Activated CD8-positive, alpha-beta T cell treated with anti-CD3 and anti-CD28 coated beads for 36 hours (primary cell): ENCODE data around the gene NTNG1. TPM values are rescaled to one million over a fixed set of nuclear protein-coding genes. Genes with fewer than 3 reads are reported as not detected.
A peak's percentile ranks its signal among the peaks of the same experiment; 100 is the strongest.

Experiments used
- ATAC-seq: fragments of 200-7000 bp; cut with Tn5 transposase; one replicate; pipeline ENCODE4 v1.10.0; 2021; ENCODE audit warnings: mild to moderate bottlenecking, moderate library complexity
- CTCF ChIA-PET: fragments of 350-600 bp; sonication (Branson Sonifier 250); formaldehyde crosslinking; loops from one replicate; lab custom pipeline; 2021; ENCODE audit warnings: antibody characterized with exemption; lab: Charles Lee
- POLR2A ChIA-PET: fragments of 350-600 bp; sonication (Branson Sonifier 250); formaldehyde crosslinking; loops from one replicate; lab custom pipeline; 2021; ENCODE audit warnings: antibody characterized with exemption; lab: Charles Lee
- DNase-seq: peaks from one replicate; pipeline ENCODE4 v3.0.0-alpha.2; 2020
- H3K27ac Mint-ChIP-seq: one replicate; pipeline ENCODE4 v1.8.0; 2021; ENCODE audit warnings: mild to moderate bottlenecking, mixed read lengths
- H3K27me3 Mint-ChIP-seq: one replicate; pipeline ENCODE4 v1.8.0; 2021; ENCODE audit warnings: mixed read lengths
- H3K36me3 Mint-ChIP-seq: one replicate; pipeline ENCODE4 v1.8.0; 2021; ENCODE audit warnings: low read depth, mixed read lengths
- H3K4me1 Mint-ChIP-seq: one replicate; pipeline ENCODE4 v1.8.0; 2021; ENCODE audit warnings: low read depth, mixed read lengths
- H3K4me3 Mint-ChIP-seq: one replicate; pipeline ENCODE4 v1.8.0; 2021; ENCODE audit warnings: mild to moderate bottlenecking, moderate library complexity, mixed read lengths
- H3K9me3 Mint-ChIP-seq: one replicate; pipeline ENCODE4 v1.8.0; 2021; ENCODE audit warnings: mixed read lengths
- intact Hi-C: fragments of 100-400 bp; cut with micrococcal nuclease; formaldehyde crosslinking; loops from one replicate; pipeline ENCODE4 v1.10.0; 2022
- total RNA-seq, 2 experiments: library from RNA; stranded (reverse); gene quantifications; one replicate each; pipeline ENCODE4 v1.2.3, GENCODE V29; 2021
- TF ChIP-seq, protein P1 (sequence below): fragments of 200-600 bp; IDR thresholded peaks from one replicate; pipeline ENCODE4 v1.8.0; 2022; ENCODE audit warnings: antibody characterized with exemption, mild to moderate bottlenecking

NTNG1 gene
- total RNA-seq, 2 experiments from 2014 or later = 0.96 to 1.0 TPM

DNA sequence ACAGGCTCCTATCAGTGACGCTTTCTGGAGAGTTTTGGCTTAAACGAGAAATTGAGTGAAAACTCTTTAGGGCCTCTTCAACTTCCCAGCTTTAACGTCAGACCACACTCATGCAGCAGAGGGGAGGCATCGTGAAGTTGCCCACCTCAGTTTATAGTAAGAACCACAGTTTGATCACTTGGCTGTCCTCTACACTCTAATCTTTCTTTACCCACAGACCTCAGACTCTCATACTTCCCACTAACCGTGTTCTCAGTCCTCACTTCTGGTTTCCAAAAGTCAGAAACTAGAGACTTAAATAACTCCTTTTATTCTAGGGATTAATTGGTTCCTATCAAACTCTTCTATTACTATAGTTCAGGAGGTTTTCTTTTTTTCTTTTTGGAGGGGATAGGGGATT is 302.2 kb downstream of the NTNG1 start:
- H3K9me3 Mint-ChIP-seq = no peaks in the 10 kb centered on the region
- ChIA-PET CTCF (interaction anchor here (1.1 kb wide), 1 partner anchor 86 kb away, joined by 3 read pairs; no protein-coding TSS in a partner anchor), POLR2A (no interaction called here)
- no peak overlapping the region for H3K4me3 Mint-ChIP-seq
- no peaks in the 10 kb centered on the region for H3K36me3 Mint-ChIP-seq
- H3K27me3 Mint-ChIP-seq = peaks cover 6% of the 10 kb centered on the region
- ATAC-seq (peak; percentile 34), DNase-seq (no peak)
- TF ChIP-seq, protein P1, sequence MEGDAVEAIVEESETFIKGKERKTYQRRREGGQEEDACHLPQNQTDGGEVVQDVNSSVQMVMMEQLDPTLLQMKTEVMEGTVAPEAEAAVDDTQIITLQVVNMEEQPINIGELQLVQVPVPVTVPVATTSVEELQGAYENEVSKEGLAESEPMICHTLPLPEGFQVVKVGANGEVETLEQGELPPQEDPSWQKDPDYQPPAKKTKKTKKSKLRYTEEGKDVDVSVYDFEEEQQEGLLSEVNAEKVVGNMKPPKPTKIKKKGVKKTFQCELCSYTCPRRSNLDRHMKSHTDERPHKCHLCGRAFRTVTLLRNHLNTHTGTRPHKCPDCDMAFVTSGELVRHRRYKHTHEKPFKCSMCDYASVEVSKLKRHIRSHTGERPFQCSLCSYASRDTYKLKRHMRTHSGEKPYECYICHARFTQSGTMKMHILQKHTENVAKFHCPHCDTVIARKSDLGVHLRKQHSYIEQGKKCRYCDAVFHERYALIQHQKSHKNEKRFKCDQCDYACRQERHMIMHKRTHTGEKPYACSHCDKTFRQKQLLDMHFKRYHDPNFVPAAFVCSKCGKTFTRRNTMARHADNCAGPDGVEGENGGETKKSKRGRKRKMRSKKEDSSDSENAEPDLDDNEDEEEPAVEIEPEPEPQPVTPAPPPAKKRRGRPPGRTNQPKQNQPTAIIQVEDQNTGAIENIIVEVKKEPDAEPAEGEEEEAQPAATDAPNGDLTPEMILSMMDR = no peak
- no peak overlapping the region for H3K27ac Mint-ChIP-seq
- H3K4me1 Mint-ChIP-seq = peaks cover 9% of the 10 kb centered on the region
- intact Hi-C loops = no loop called here

DNA sequence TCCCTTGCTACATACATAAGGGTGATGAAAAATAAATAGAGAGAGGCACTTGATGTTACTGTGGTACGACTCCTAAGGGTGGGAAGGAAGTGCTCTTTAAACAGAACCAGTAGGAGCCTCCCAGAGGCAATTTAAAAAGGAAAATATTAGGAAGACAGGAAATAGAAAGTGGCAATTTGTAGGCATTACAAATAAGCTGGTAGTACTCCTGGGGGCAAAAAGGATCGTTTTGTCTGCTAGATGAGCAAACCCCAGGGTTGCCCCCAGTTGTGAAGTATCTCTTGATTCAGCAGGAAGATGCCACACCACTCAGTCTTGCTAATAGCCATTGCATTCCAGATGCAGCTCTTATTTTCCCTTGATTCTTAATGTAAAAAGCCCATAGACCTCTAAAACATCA is 303.0 kb downstream of the NTNG1 start:
- no peak overlapping the region for H3K27ac Mint-ChIP-seq
- H3K4me1 Mint-ChIP-seq = peaks cover 9% of the 10 kb centered on the region
- ATAC-seq (no peak), DNase-seq (no peak)
- H3K9me3 Mint-ChIP-seq = no peaks in the 10 kb centered on the region
- CTCF ChIA-PET = interaction anchor here (1.2 to 1.5 kb wide), 3 partner anchors 11 to 85 kb away, joined by 3 to 5 read pairs (median 3); no protein-coding TSS in a partner anchor
- TF ChIP-seq, protein P1 = no peak
- H3K4me3 Mint-ChIP-seq = no peak overlapping the region
- intact Hi-C loops = no loop called here
- H3K27me3 Mint-ChIP-seq = peaks cover 6% of the 10 kb centered on the region
- H3K36me3 Mint-ChIP-seq = no peaks in the 10 kb centered on the region
- POLR2A ChIA-PET = no interaction called here

DNA sequence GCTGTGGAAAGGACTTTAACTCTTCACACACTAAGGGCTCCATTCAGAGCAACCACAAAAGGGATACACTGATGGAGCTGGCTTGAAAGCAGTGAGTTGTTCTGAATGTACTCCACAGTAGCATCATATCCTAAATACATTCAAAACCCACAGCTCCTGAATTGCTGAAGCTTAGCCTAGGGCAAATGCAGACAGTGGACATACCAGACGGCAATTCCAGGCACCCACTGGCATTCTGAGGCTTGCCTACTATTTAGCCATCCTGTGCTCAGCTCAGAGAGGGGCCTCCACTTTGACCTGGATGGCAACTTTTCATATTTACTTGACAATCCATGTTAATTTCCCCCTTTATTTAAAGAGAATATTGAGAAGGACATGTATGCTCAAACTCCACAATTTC is 303.5 kb downstream of the NTNG1 start:
- H3K27ac Mint-ChIP-seq = no peak overlapping the region
- no peak overlapping the region for H3K4me3 Mint-ChIP-seq
- ATAC-seq = no peak
- no peaks in the 10 kb centered on the region for H3K36me3 Mint-ChIP-seq
- POLR2A ChIA-PET = no interaction called here
- CTCF ChIA-PET = interaction anchor here (1.2 to 1.5 kb wide), 3 partner anchors 10 to 85 kb away, joined by 3 to 5 read pairs (median 3); no protein-coding TSS in a partner anchor
- intact Hi-C loops = no loop called here
- peaks cover 6% of the 10 kb centered on the region for H3K27me3 Mint-ChIP-seq
- TF ChIP-seq, protein P1 = no peak
- H3K9me3 Mint-ChIP-seq = no peaks in the 10 kb centered on the region
- H3K4me1 Mint-ChIP-seq = peaks cover 9% of the 10 kb centered on the region
- DNase-seq = no peak

DNA sequence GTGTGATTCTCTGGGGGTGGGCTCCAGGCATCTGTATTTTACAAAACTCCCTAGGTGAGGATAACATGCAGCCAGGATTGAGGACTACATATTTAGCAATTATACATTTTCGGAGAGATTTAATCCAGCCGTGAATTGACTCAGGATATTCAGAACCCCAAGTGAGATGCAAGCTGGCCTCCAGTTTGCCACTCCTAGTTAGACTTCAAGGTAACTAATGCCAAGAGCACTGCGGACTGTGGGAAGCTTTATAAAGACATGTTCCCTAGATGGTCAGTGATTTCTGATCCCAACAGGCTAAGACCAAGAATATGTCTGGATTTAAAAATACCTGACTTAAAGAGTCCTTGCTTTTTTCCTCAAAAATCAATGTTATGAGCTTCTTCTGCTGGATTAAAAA is 308.5 kb downstream of the NTNG1 start:
- ATAC-seq = no peak

More for the DNA sequence above, 308.5 kb downstream of the NTNG1 start:
- ChIA-PET CTCF (no interaction called here), POLR2A (no interaction called here)
- intact Hi-C loops = no loop called here
- TF ChIP-seq, protein P1 = no peak
- Mint-ChIP-seq H3K27ac (no peak overlapping the region), H3K36me3 (no peaks in the 10 kb centered on the region), H3K4me1 (no peaks in the 10 kb centered on the region), H3K9me3 (no peaks in the 10 kb centered on the region), H3K4me3 (no peak overlapping the region), H3K27me3 (peaks cover 3% of the 10 kb centered on the region)
- no peak for DNase-seq
